Stimulated activated CD8-positive, alpha-beta memory T cell treated with anti-CD3 and anti-CD28 coated beads, Interleukin-4, amount 100 ng/mL, for 4 hours (primary cell): Measurements from ENCODE around the gene LDHAL6B.

Experiments
- DNase-seq, 2 donors: peaks; one replicate each; pipeline ENCODE4 v3.0.0-alpha.2; 2020; ENCODE audit warnings: low read depth in 2 of 2, low spot score in 1 of 2

LDHAL6B gene

GRCh38 chr15:59249816-59250215 lies 43.2 kb downstream of the LDHAL6B start:
- DNase-seq = no peak

GRCh38 chr15:59250249-59250648 lies 43.6 kb downstream of the LDHAL6B start:
- DNase-seq = no peak

GRCh38 chr15:59251001-59251845 lies 44.6 kb downstream of the LDHAL6B start:
- no peak for DNase-seq

DNA sequence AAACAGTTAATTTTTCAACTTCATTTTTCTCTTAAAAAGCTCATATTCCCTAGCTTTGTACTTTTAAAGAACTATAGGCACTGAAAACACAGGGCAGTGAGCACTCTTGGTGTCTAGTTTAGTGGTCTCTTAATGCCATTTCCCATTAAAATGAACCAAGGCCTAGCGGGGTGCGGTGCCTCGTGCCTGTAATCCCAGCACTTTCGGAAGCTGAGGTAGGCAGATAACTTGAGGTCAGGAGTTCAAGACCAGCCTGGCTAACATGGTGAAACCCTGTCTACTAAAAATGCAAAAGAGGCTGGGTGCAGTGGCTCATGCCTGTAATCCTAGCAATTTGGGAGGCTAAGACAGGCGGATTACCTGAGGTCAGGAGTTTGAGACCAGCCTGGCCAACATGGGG lies 45.5 kb downstream of the LDHAL6B start:
- DNase-seq = no peak

DNA sequence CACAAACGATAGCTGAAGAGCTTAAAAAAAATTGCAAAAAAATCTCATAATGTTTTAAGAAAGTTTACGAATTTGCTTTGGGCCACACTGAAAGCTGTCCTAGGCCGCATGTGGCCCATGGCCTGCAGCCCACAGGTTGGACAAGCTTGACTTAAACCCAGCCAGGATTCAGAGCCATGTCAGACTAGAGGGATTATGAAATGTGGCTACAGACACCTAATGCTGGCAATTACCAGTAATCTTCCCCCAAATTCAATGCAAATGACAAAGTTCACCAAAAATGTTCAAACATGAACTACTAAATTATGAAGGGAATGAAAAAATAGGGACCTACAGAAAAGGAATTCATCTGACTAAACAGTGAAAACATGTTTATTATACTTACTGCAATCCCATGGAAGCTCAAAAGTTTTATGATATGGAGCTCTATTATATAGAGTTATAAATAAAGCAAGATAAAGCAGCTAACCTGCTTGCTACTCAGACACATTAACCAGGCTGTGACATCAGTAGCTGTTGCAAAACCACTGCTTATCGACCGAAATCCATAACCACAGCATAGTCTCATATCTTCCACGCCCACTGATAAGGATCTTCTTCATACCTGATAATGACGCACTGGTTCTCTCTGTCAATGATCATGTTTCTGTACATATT lies 49.2 kb downstream of the LDHAL6B start:
- no peak for DNase-seq

GRCh38 chr15:59256482-59256881 lies 49.8 kb downstream of the LDHAL6B start:
- no peak for DNase-seq

DNA sequence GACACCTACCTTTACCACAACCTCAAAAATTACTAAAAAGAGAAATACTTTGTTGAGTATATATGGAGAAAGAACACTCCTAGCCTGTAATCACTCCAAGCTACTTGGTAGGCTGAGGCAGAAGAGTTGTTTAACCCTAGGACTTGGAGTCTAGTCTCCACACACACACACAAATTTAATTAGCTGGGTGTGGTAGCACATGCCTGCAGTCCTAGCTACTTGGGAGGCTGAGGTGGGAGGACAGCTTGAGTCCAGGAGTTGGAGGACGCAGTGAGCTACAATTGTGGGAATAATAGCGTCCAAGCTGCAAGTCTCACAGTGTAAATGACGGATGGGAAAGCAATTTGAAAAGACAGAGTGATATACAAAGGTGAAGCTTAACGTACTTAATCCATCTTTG lies 50.5 kb downstream of the LDHAL6B start:
- no peak for DNase-seq
